GM12875 (cell line): ENCODE measurements around the gene ETV4.
A peak's percentile ranks its signal among the peaks of the same experiment; 100 is the strongest.

Source experiments
- H3K4me3 ChIP-seq: one replicate; pipeline ENCODE4 v1.5.1; 2011; ENCODE audit warnings: low read depth, low read length, control low read depth
- CTCF ChIP-seq: IDR thresholded peaks from 2 replicates; pipeline ENCODE4 v1.5.1; 2011; ENCODE audit warnings: low read depth, mild to moderate bottlenecking, control low read depth, inconsistent platforms, low read length, moderate library complexity, borderline replicate concordance; ENCODE audit not compliant: insufficient read depth

The ETV4 gene

GRCh38 chr17:43578404-43578698 lies 32.2 kb upstream of the ETV4 start:
- no peak overlapping the region for H3K4me3 ChIP-seq
- no peak for TF ChIP-seq CTCF

- H3K4me3 ChIP-seq, result no peak overlapping the region
- TF ChIP-seq CTCF, result no peak
These were observed 31.7 kb upstream of the ETV4 start for GRCh38 chr17:43577664-43578403.

GRCh38 chr17:43576563-43577229 lies 30.6 kb upstream of the ETV4 start:
- peak; percentile 84 for TF ChIP-seq CTCF
- H3K4me3 ChIP-seq, result no peak overlapping the region

GRCh38 chr17:43574896-43575525 lies 28.9 kb upstream of the ETV4 start:
- TF ChIP-seq CTCF, result no peak
- no peak overlapping the region for H3K4me3 ChIP-seq

- TF ChIP-seq CTCF, result no peak
- no peak overlapping the region for H3K4me3 ChIP-seq
These were observed 28.2 kb upstream of the ETV4 start for GRCh38 chr17:43574348-43574747.

- TF ChIP-seq CTCF, result no peak
- H3K4me3 ChIP-seq, result no peak overlapping the region
These were observed 27.6 kb upstream of the ETV4 start for GRCh38 chr17:43573579-43574321.
